ACC112 (cell line): ENCODE data around the gene CFAP299.
"Not testable (repeated sequence)": the region's sequence is repeated elsewhere in the genome, so short reads cannot be mapped to it uniquely, and the experiment has no call there.

Source experiments
- H2AFZ ChIP-seq: fragments of 200-600 bp; sonication (generic); one replicate; pipeline ENCODE4 v1.6.0; 2017; ENCODE audit warnings: antibody characterized with exemption, low read length; ENCODE audit not compliant: unreplicated experiment
- H3K27ac ChIP-seq: fragments of 200-600 bp; sonication (generic); 2 replicates; pipeline ENCODE4 v1.5.1; 2014; ENCODE audit warnings: low read depth, mild to moderate bottlenecking, antibody characterized with exemption, low read length, moderate library complexity
- H3K27me3 ChIP-seq: fragments of 200-600 bp; sonication (generic); 2 replicates; pipeline ENCODE4 v1.6.1; 2014; ENCODE audit warnings: mild to moderate bottlenecking, antibody characterized with exemption, low read length, moderate library complexity, mixed read lengths; ENCODE audit not compliant: insufficient read depth
- H3K36me3 ChIP-seq: fragments of 200-600 bp; sonication (generic); 2 replicates; pipeline ENCODE4 v1.6.1; 2016; ENCODE audit warnings: mild to moderate bottlenecking, antibody characterized with exemption, low read length, moderate library complexity, mixed read lengths; ENCODE audit not compliant: insufficient read depth
- H3K4me1 ChIP-seq: fragments of 200-600 bp; sonication (generic); one replicate; pipeline ENCODE4 v1.6.1; 2016; ENCODE audit warnings: low read length, mixed read lengths; ENCODE audit not compliant: insufficient read depth, unreplicated experiment, control insufficient read depth
- H3K4me3 ChIP-seq: fragments of 200-600 bp; sonication (generic); 2 replicates; pipeline ENCODE4 v1.5.1; 2014; ENCODE audit warnings: mild to moderate bottlenecking, low read depth, low read length
- H3K79me2 ChIP-seq: fragments of 200-600 bp; sonication (generic); one replicate; pipeline ENCODE4 v1.6.0; 2016; ENCODE audit warnings: low read length; ENCODE audit not compliant: control insufficient read depth, unreplicated experiment, insufficient read depth

Gene CFAP299

DNA sequence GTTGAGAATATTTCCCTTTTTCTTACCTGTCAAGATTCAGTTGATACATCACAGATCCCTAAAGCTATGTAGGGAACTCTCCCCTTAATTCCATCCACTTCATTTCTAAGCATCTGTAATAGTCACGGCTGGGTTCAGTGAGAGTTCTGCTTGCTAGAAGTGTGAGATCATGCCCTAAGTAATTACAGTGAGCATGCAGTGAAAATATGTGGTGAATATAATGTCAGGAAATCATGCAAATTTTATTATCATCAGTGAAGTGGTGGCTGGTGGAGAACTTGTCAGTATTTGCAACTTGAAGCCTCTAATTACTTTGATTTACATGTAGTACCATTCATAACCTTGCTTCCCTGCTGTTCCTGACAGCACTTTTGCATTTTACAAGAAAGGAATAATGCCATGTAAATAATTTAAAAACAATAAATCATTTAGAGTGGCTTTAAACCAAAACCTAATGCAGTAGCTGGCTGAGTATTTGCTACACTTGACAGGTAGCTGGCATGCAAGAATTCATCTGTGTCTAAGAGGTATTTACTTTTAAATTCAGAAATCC is 28.3 kb upstream of the CFAP299 start:
- H3K27ac ChIP-seq, result peak overlapping the region; percentile 88
- no peaks in the 10 kb centered on the region for H3K36me3 ChIP-seq
- no peaks in the 10 kb centered on the region for H3K27me3 ChIP-seq
- peaks cover 59% of the 10 kb centered on the region for H3K4me1 ChIP-seq
- no peak overlapping the region for H2AFZ ChIP-seq
- H3K79me2 ChIP-seq, result no peaks in the 10 kb centered on the region
- H3K4me3 ChIP-seq, result peak overlapping the region; percentile 48

GRCh38 chr4:80307774-80308465 is 27.6 kb upstream of the CFAP299 start:
- H3K79me2 ChIP-seq, result no peaks in the 10 kb centered on the region
- H3K36me3 ChIP-seq, result no peaks in the 10 kb centered on the region
- H3K27ac ChIP-seq, result peak overlapping the region; percentile 88
- peak overlapping the region; percentile 74 for H2AFZ ChIP-seq
- H3K27me3 ChIP-seq, result no peaks in the 10 kb centered on the region
- peak overlapping the region; percentile 48 for H3K4me3 ChIP-seq
- H3K4me1 ChIP-seq, result peaks cover 61% of the 10 kb centered on the region

DNA sequence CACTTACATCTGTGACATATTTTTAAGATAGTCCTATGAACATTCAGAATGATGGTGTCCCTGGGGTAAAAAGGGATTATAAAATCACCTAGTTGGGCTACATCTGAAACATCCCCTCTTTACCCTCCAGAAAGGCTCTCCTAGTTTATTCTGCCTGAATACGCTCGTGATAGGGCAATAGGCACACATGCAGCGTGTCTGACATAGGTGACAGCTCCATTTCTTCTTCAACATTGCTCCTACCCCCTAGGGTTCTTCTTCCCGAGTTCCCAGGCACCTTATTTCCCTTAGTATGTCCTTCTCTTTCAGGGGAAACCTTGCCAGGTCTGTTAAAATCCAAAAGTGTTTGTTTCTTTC is 27.1 kb upstream of the CFAP299 start:
- no peaks in the 10 kb centered on the region for H3K36me3 ChIP-seq
- H3K27ac ChIP-seq, result peak overlapping the region; percentile 88

GRCh38 chr4:80309294-80310004 is 26.1 kb upstream of the CFAP299 start:
- H3K27ac ChIP-seq, result peak overlapping the region; percentile 88
- no peaks in the 10 kb centered on the region for H3K79me2 ChIP-seq
- H3K4me3 ChIP-seq, result peak overlapping the region; percentile 36
- no peaks in the 10 kb centered on the region for H3K36me3 ChIP-seq
- H2AFZ ChIP-seq, result peak overlapping the region; percentile 70
- H3K27me3 ChIP-seq, result no peaks in the 10 kb centered on the region
- H3K4me1 ChIP-seq, result peaks cover 60% of the 10 kb centered on the region

More for the DNA sequence above, 27.1 kb upstream of the CFAP299 start:
- Histone ChIP-seq H3K4me3 (peak overlapping the region; percentile 48), H3K4me1 (peaks cover 62% of the 10 kb centered on the region), H3K79me2 (no peaks in the 10 kb centered on the region), H2AFZ (peak overlapping the region; percentile 74), H3K27me3 (no peaks in the 10 kb centered on the region)

DNA sequence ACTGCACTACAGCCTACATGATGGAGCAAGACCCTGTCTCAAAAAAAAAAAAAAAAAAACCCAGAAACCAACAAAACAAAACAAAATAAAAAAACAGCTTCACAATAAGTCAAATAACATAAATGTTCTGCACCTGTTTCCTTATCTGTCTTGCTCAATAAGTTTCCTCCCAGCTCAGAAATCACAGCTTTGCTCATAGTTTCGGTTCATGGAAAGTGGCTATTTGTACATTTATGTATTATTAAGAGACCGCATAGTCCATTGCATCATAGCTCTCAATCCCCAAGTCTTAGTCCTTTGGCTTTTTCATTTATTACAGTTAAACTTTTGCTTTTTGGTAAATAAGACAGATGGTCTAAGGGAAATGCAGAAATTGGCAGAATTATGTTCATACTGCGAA is 24.4 kb upstream of the CFAP299 start:
- Histone ChIP-seq H2AFZ (no peak overlapping the region), H3K4me1 (peaks cover 43% of the 10 kb centered on the region), H3K27me3 (no peaks in the 10 kb centered on the region), H3K4me3 (no peak overlapping the region), H3K79me2 (no peaks in the 10 kb centered on the region), H3K36me3 (no peaks in the 10 kb centered on the region), H3K27ac (no peak overlapping the region)

DNA sequence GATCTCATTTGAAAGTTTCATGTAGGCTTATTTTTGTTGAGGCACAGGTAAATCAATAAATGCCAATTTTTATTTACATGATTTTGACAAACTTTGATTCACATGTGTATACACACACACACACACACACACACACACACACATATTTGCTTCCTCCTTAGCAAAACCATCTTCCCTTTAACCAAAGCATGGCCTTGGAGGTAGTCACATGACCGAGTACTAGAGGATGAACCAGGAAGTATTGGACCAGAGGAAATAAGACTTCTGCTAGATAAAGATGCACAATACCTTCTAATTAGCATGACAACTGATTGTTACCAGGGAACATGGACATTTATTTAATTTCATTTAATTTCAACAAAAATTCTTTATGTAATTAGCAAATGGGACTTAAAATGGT is 23.4 kb upstream of the CFAP299 start:
- no peak overlapping the region for H2AFZ ChIP-seq

DNA sequence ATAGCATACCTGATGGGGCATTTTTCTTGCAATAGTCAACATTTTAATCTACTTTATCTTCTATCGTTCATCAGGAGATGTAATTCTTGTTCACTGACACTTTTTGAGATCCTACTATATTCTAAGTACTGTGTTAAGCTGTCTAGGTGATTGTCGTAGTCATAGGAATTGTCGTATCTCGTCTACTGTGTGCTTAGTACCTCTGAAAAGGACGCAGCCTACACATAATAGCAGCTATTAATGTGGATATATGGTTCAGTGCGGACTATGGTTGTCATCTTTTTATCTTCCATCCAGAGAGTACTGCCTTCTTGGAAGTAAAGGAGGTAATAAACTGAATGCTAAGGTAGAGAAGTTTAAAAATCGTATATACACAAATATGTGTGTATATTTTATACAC is 21.9 kb upstream of the CFAP299 start:
- Histone ChIP-seq H3K27me3 (no peaks in the 10 kb centered on the region), H3K27ac (no peak overlapping the region), H2AFZ (no peak overlapping the region), H3K4me3 (no peak overlapping the region), H3K79me2 (no peaks in the 10 kb centered on the region), H3K36me3 (no peaks in the 10 kb centered on the region), H3K4me1 (peaks cover 21% of the 10 kb centered on the region)

More for the DNA sequence above, 23.4 kb upstream of the CFAP299 start:
- Histone ChIP-seq H3K27ac (no peak overlapping the region), H3K4me3 (no peak overlapping the region), H3K27me3 (no peaks in the 10 kb centered on the region), H3K36me3 (no peaks in the 10 kb centered on the region), H3K79me2 (no peaks in the 10 kb centered on the region), H3K4me1 (peaks cover 33% of the 10 kb centered on the region)

DNA sequence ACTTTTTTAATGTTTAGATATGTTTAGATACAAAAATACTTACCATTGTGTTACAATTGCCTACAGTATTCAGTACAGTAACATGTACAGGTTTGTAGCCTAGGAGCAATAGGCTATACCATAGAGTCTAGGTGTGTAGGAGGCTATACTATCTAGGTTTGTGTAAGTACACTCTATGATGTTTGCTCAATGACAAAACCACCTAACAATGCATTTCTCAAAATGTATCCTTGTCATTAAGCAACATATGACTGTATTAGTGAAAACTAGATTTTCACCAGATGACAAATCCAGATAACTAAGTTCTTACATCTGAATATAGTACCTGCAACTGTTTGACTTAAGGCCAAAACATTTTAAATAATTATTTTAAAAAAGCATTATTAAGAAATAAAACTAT is 19.7 kb upstream of the CFAP299 start:
- not testable (repeated sequence) for H3K27ac ChIP-seq, H3K27me3 ChIP-seq, H2AFZ ChIP-seq, H3K79me2 ChIP-seq, H3K36me3 ChIP-seq, H3K4me3 ChIP-seq
- peaks cover 18% of the 10 kb centered on the region for H3K4me1 ChIP-seq

- H3K4me3 ChIP-seq, result no peak overlapping the region
- H3K79me2 ChIP-seq, result no peaks in the 10 kb centered on the region
- H3K36me3 ChIP-seq, result no peaks in the 10 kb centered on the region
- peaks cover 28% of the 10 kb centered on the region for H3K4me1 ChIP-seq
- no peak overlapping the region for H3K27ac ChIP-seq
- H3K27me3 ChIP-seq, result no peaks in the 10 kb centered on the region
- H2AFZ ChIP-seq, result no peak overlapping the region
Measured at GRCh38 chr4:80321341-80321740, 14.2 kb upstream of the CFAP299 start.

DNA sequence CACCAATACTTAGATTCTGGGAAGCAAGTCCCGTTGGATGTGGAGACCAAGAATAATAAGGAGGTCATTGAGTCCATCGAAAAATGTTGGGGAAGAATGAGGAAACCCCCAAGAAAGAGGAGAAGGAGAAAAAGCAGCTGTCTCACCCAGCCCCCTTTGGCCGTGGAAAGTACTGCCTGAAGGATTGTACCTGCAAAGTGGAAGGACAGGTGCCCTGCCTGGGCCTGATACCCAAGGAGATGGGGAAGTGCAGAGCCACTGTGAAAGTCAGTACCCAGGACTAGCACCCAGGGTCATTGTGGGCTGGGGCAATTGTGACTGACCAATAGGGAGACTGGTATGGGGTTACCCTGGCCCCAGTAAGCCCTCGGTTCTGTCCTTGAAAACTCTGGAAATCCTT is 13.8 kb upstream of the CFAP299 start:
- Histone ChIP-seq H3K4me1 (peaks cover 28% of the 10 kb centered on the region), H3K27me3 (no peaks in the 10 kb centered on the region), H3K4me3 (no peak overlapping the region), H3K36me3 (no peaks in the 10 kb centered on the region), H3K79me2 (no peaks in the 10 kb centered on the region), H2AFZ (no peak overlapping the region), H3K27ac (no peak overlapping the region)

DNA sequence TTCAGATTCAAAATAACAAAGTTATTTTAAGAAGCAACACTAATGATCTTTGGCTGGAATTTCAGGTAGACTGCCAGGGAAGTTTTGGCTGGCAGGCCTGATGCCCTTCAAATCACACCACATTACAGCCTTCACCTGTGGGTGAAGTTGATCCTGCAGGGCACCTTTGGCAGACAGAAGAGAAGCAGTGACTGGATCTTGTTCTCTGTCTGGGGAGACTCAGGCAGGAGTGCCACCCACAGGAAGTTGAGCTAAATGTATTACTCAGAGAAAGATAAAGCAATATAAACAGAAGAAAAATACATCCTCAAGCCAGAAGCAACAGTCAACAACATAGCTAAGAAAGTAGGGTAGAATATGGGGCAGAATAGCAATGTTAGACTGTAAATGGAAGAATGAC is 12.8 kb upstream of the CFAP299 start:
- Histone ChIP-seq H3K36me3 (no peaks in the 10 kb centered on the region), H2AFZ (peak overlapping the region; percentile 71), H3K4me1 (peaks cover 28% of the 10 kb centered on the region), H3K4me3 (no peak overlapping the region), H3K27me3 (no peaks in the 10 kb centered on the region), H3K27ac (no peak overlapping the region), H3K79me2 (no peaks in the 10 kb centered on the region)
